Body of pancreas (tissue), 4 donors: ENCODE results near the gene SIPA1L3.

ENCODE experiments used
- POLR2A ChIP-seq, 3 donors: fragments of 450-650 bp; IDR thresholded peaks; one replicate each; pipeline ENCODE4 v1.6.1; 2016; ENCODE audit warnings: antibody characterized with exemption in 3 of 3, mild to moderate bottlenecking in 2 of 3
- TF ChIP-seq, protein P1 (sequence below), 7 experiments: fragments of 450-650 bp in 4 of 7; fragments of 200-600 bp in 3 of 7; sonication (generic) in 3 of 7; IDR thresholded peaks; one replicate each; pipeline ENCODE4 v1.5.1; 2016 to 2019; ENCODE audit warnings: antibody characterized with exemption in 7 of 7

DNA sequence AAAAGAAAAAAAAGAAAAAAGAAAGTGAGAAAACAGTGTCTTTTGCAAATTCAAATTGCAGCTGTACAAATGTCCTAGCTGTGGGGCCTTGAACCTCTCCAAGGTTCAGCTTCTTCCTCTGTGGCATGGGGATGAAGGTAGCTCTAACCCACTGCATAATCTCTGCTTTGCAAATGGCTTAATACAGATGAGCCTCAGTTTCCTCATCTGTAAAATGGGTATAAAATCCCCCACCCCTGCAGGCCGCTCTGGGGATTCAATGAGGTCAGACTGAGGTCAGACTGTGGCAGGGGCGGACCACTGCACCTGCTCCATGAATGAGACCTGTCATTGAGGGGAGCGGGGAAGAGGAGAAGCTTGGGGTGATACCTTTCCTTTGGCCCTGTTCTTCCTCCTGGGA lies 311.2 kb downstream of the SIPA1L3 start:
- TF ChIP-seq, protein P1, sequence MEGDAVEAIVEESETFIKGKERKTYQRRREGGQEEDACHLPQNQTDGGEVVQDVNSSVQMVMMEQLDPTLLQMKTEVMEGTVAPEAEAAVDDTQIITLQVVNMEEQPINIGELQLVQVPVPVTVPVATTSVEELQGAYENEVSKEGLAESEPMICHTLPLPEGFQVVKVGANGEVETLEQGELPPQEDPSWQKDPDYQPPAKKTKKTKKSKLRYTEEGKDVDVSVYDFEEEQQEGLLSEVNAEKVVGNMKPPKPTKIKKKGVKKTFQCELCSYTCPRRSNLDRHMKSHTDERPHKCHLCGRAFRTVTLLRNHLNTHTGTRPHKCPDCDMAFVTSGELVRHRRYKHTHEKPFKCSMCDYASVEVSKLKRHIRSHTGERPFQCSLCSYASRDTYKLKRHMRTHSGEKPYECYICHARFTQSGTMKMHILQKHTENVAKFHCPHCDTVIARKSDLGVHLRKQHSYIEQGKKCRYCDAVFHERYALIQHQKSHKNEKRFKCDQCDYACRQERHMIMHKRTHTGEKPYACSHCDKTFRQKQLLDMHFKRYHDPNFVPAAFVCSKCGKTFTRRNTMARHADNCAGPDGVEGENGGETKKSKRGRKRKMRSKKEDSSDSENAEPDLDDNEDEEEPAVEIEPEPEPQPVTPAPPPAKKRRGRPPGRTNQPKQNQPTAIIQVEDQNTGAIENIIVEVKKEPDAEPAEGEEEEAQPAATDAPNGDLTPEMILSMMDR (IDR thresholded peaks at IDR 0.05) = no peak
- TF ChIP-seq POLR2A (IDR thresholded peaks at IDR 0.05) = no peak
